K562 (cell line): ENCODE data around the gene CNP. TPM values are rescaled to one million over a fixed set of nuclear protein-coding genes. Genes with fewer than 3 reads are reported as not detected.
A peak's percentile ranks its signal among the peaks of the same experiment; 100 is the strongest.

Source experiments
- FOXM1 ChIP-seq, 2 experiments: fragments of 450-650 bp in 1 of 2; sonication (generic) in 1 of 2; formaldehyde crosslinking in 1 of 2; IDR thresholded peaks; 2 replicates each; pipeline versions ENCODE4 v1.6.1 to v1.9.0; 2017 to 2022; ENCODE audit warnings: low read depth in 2 of 2, mild to moderate bottlenecking in 2 of 2, missing genetic modification reagents in 1 of 2, moderate library complexity in 1 of 2
- HDAC1 ChIP-seq, 2 experiments: fragments of 450-650 bp; IDR thresholded peaks; 2 replicates each; pipeline ENCODE4 v1.6.1; 2016 to 2017; ENCODE audit warnings: inconsistent platforms in 1 of 2, mild to moderate bottlenecking in 1 of 2, moderate library complexity in 1 of 2
- HDAC2 ChIP-seq: fragments of 450-650 bp; IDR thresholded peaks from 2 replicates; pipeline ENCODE4 v1.6.1; 2016; ENCODE audit warnings: mild to moderate bottlenecking
- KLF1 ChIP-seq: fragments of 450-650 bp; IDR thresholded peaks from 2 replicates; pipeline ENCODE4 v1.6.1; 2016; ENCODE audit warnings: missing genetic modification characterization, missing compliant biosample characterization
- MAZ ChIP-seq, 2 experiments: fragments of 450-650 bp in 1 of 2; sonication (generic) in 1 of 2; formaldehyde crosslinking; IDR thresholded peaks in 1 of 2; conservative IDR thresholded peaks in 1 of 2; 2 replicates each; pipeline versions ENCODE4 v1.4.0 to v1.5.0; 2020; ENCODE audit warnings: mild to moderate bottlenecking in 1 of 2, missing genetic modification reagents in 1 of 2
- MYC ChIP-seq, 2 experiments: fragments of 250-450 bp in 1 of 2; sonication (Bioruptor Pico) in 1 of 2; IDR thresholded peaks; 2 replicates each; pipeline versions ENCODE4 v1.5.1 to v1.6.1; 2012 to 2021; ENCODE audit warnings: low read depth in 2 of 2, borderline replicate concordance in 1 of 2, improper control_type of control experiment in 1 of 2, low read length in 1 of 2, mild to moderate bottlenecking in 1 of 2, moderate library complexity in 1 of 2
- NCOA1 ChIP-seq: fragments of 450-650 bp; IDR thresholded peaks from 2 replicates; pipeline ENCODE4 v1.6.1; 2016; ENCODE audit warnings: low read depth
- NR4A1 ChIP-seq, 2 experiments: fragments of 250-450 bp in 1 of 2; fragments of 450-650 bp in 1 of 2; sonication (Bioruptor Pico) in 1 of 2; IDR thresholded peaks; 2 replicates each; pipeline versions ENCODE4 v1.4.0 to v1.6.1; 2016 to 2020; ENCODE audit warnings: mild to moderate bottlenecking in 2 of 2, missing compliant biosample characterization in 1 of 2, missing genetic modification characterization in 1 of 2, moderate library complexity in 1 of 2
- PBX2 ChIP-seq, 2 experiments: IDR thresholded peaks in 1 of 2; conservative IDR thresholded peaks in 1 of 2; 2 replicates each; pipeline ENCODE4 v1.6.1; 2016; ENCODE audit warnings: low read depth in 2 of 2, mild to moderate bottlenecking in 1 of 2, missing compliant biosample characterization in 1 of 2, missing genetic modification characterization in 1 of 2, moderate library complexity in 1 of 2
- PKNOX1 ChIP-seq: fragments of 450-650 bp; IDR thresholded peaks from 2 replicates; pipeline ENCODE4 v1.6.1; 2016
- RAD51 ChIP-seq: fragments of 450-650 bp; IDR thresholded peaks from 2 replicates; pipeline ENCODE4 v1.7.1; 2016; ENCODE audit warnings: low read depth, mild to moderate bottlenecking, borderline replicate concordance
- RBM25 ChIP-seq: fragments of 200-400 bp; formaldehyde crosslinking; IDR thresholded peaks from 2 replicates; pipeline ENCODE4 v1.6.1; 2018; ENCODE audit warnings: low read length, low read depth, moderate library complexity; ENCODE audit not compliant: severe bottlenecking
- RCOR1 ChIP-seq, 2 experiments: IDR thresholded peaks; 2 replicates each; pipeline ENCODE4 v1.6.1; 2012; ENCODE audit warnings: low read depth in 2 of 2, low read length in 2 of 2, borderline replicate concordance in 1 of 2, improper control_type of control experiment in 1 of 2
- SMC3 ChIP-seq: conservative IDR thresholded peaks from 2 replicates; pipeline ENCODE4 v1.6.1; 2011; ENCODE audit warnings: low read depth, low read length, improper control_type of control experiment; ENCODE audit not compliant: insufficient read depth
- ZNF124 ChIP-seq: sonication (generic); formaldehyde crosslinking; IDR thresholded peaks from 2 replicates; pipeline ENCODE4 v1.8.1; 2022; ENCODE audit warnings: missing genetic modification reagents
- polyA plus RNA-seq, 8 experiments: library from polyadenylated mRNA; depleted of rRNA in 4 of 8; stranded (reverse) in 5 of 8; unstranded in 3 of 8; fragments of >200 nt; fragmentation: Nextera tagmentation in 2 of 8; fragmentation: Illumina TruSeq in 1 of 8; extraction: Ambion mirVana in 2 of 8; extraction: Trizol in 1 of 8; gene quantifications; 2 replicates each; pipeline versions ENCODE4 v1.2.1 to v1.2.3, GENCODE V29; 2011 to 2014; ENCODE audit warnings: inconsistent platforms in 1 of 8, missing spikeins in 1 of 8
- total RNA-seq, 7 experiments: library from RNA; depleted of rRNA in 6 of 7; stranded (reverse); fragments of >200 nt in 6 of 7; fragmentation: Illumina TruSeq in 2 of 7; extraction: Trizol in 2 of 7; gene quantifications; 2 replicates each; pipeline versions ENCODE4 v1.2.1 to v1.2.3, GENCODE V29; 2011 to 2021; ENCODE audit warnings: low replicate concordance in 1 of 7
- TF ChIP-seq, protein P1 (sequence below): sonication (generic); formaldehyde crosslinking; IDR thresholded peaks from 2 replicates; pipeline ENCODE4 v1.8.0; 2023; ENCODE audit warnings: mild to moderate bottlenecking, missing genetic modification reagents

CNP gene
- total and polyA plus RNA-seq, 9 of the 15 experiments (the other 6 are each of a cell fraction or from before 2014, with no cell fraction given): 1.7 to 52.0 (median 29.1) TPM

DNA sequence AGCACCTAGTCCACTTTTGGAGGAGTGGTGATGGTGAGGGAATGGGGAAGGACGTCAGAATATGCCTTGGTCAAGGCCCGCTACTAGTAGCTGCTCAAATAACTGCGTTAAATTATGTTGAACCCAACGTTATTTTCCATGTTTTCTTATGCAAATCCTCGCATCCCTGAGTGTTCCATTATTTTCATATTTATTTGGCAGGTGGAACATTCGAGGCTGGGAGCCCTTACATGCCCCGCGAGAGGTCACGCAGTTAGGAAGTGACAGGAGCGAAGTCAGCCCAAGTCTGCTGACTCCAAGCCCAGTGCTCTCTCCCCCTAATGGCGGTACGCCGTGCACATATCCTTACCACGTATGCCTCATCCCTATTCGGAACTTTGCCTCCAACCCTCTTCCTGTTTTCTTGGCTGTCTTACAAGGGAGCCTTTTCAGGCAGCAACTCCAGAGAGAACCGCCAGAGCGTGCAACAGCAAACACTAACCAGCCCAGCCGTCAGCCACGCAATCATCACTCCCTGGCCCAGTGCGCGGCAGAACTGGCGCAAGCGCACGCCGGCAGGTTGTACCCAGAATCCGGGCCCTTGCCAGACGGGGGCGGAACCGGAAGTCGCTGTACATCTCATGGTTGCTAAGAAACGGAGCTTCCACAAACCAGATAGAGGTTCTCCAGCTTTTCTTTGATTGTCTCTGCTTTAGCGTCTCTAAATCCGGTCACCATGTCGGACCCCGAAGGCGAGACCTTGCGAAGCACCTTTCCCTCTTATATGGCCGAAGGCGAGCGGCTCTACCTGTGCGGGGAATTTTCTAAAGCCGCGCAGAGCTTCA is 36.4 kb upstream of the CNP start, which contains the start of gene ODAD4 (continued):
- TF ChIP-seq PBX2 (CRISPR knock-in tag; IDR thresholded peaks at IDR 0.05; ENCODE audit: low read depth): 0 out of 2 replicates have a peak, but pooled peaks have one; percentile 21
- no peak; the same call in 1 of the 2 replicates for TF ChIP-seq PBX2 (tag; conservative IDR thresholded peaks at IDR 0.05; ENCODE audit: low read depth)
- peak; percentile 76 for TF ChIP-seq RBM25
- peak in 1 of 2 experiments; percentile 36; a peak in 1 of 4 replicates for TF ChIP-seq RCOR1 (IDR thresholded peaks at IDR 0.05; ENCODE audit: borderline replicate concordance in 1 of 2, low read depth in 2 of 2, low read length in 2 of 2)
- peak in 1 of 2 experiments; percentile 61; a peak in 1 of 4 replicates for TF ChIP-seq MAZ (CRISPR knock-in tag; conservative IDR thresholded peaks at IDR 0.05 in 1 of 2, IDR thresholded peaks at IDR 0.05 in 1 of 2)
- TF ChIP-seq, protein P1, sequence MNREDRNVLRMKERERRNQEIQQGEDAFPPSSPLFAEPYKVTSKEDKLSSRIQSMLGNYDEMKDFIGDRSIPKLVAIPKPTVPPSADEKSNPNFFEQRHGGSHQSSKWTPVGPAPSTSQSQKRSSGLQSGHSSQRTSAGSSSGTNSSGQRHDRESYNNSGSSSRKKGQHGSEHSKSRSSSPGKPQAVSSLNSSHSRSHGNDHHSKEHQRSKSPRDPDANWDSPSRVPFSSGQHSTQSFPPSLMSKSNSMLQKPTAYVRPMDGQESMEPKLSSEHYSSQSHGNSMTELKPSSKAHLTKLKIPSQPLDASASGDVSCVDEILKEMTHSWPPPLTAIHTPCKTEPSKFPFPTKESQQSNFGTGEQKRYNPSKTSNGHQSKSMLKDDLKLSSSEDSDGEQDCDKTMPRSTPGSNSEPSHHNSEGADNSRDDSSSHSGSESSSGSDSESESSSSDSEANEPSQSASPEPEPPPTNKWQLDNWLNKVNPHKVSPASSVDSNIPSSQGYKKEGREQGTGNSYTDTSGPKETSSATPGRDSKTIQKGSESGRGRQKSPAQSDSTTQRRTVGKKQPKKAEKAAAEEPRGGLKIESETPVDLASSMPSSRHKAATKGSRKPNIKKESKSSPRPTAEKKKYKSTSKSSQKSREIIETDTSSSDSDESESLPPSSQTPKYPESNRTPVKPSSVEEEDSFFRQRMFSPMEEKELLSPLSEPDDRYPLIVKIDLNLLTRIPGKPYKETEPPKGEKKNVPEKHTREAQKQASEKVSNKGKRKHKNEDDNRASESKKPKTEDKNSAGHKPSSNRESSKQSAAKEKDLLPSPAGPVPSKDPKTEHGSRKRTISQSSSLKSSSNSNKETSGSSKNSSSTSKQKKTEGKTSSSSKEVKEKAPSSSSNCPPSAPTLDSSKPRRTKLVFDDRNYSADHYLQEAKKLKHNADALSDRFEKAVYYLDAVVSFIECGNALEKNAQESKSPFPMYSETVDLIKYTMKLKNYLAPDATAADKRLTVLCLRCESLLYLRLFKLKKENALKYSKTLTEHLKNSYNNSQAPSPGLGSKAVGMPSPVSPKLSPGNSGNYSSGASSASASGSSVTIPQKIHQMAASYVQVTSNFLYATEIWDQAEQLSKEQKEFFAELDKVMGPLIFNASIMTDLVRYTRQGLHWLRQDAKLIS (CRISPR knock-in tag): peak; percentile 29; the same call in 1 of the 2 replicates
- TF ChIP-seq NCOA1: no peak
- no peak for TF ChIP-seq RAD51
- TF ChIP-seq SMC3: peak; percentile 43; the same call in 1 of the 2 replicates
- TF ChIP-seq MYC (IDR thresholded peaks at IDR 0.05; ENCODE audit: low read depth, low read length): peak; percentile 66; the same call in 1 of the 2 replicates
- no peak for TF ChIP-seq MYC (CRISPR knock-in tag; IDR thresholded peaks at IDR 0.05; ENCODE audit: borderline replicate concordance, low read depth)
- 0 out of 2 replicates have a peak, but pooled peaks have one; percentile 5 for TF ChIP-seq FOXM1 (IDR thresholded peaks at IDR 0.05; ENCODE audit: low read depth)
- no peak for TF ChIP-seq FOXM1 (CRISPR knock-in tag; IDR thresholded peaks at IDR 0.05; ENCODE audit: low read depth)
- peak; percentile 84 for TF ChIP-seq HDAC2
- 0 out of 2 replicates have a peak, but pooled peaks have one; percentile 63 for TF ChIP-seq NR4A1 (CRISPR knock-in tag; IDR thresholded peaks at IDR 0.05)
- TF ChIP-seq NR4A1 (tag; IDR thresholded peaks at IDR 0.05): peak; percentile 66; the same call in 1 of the 2 replicates
- TF ChIP-seq ZNF124 (CRISPR knock-in tag): no peak
- peak; percentile 93 for TF ChIP-seq PKNOX1
- TF ChIP-seq HDAC1 (IDR thresholded peaks at IDR 0.05): peak in 1 of 2 experiments; percentile 86; a peak in 2 of 4 replicates
- peak; percentile 59; the same call in 1 of the 2 replicates for TF ChIP-seq KLF1 (tag)
